ENCODE measurements around the gene EYA2. TPM values are rescaled to one million over a fixed set of nuclear protein-coding genes. Genes with fewer than 3 reads are reported as not detected.

EYA2 gene
- total and polyA plus RNA-seq, 2 donors (not counting 1 experiment from before 2014, with no cell fraction given) = 1.1 to 2.8 TPM

GRCh38 chr20:47038566-47039560 is 144.2 kb downstream of the EYA2 start:
- DNase-seq (no peak), ATAC-seq (ENCODE audit: low read depth) (no peak)
- TF ChIP-seq CTCF (IDR thresholded peaks at IDR 0.05) (no peak), EZH2 (IDR thresholded peaks at IDR 0.05; ENCODE audit: borderline replicate concordance, insufficient read depth, low read depth, low read length, poor library complexity, severe bottlenecking) (no peak)
- Histone ChIP-seq H3K27ac (ENCODE audit: low read length in 2 of 2) (no peak overlapping the region), H4K20me1 (ENCODE audit: control insufficient read depth, insufficient read depth, low read length, poor library complexity, severe bottlenecking) (no peaks in the 10 kb centered on the region), H3K4me1 (ENCODE audit: control insufficient read depth in 2 of 2, insufficient read depth in 2 of 2, low read length in 2 of 2) (no peaks in the 10 kb centered on the region), H3K9me3 (ENCODE audit: control extremely low read depth in 1 of 3, control insufficient read depth in 2 of 3, insufficient read depth in 1 of 3, low read length in 2 of 3) (no peaks in the 10 kb centered on the region), H3K36me3 (replicated peaks in 1 of 2; ENCODE audit: control extremely low read depth in 1 of 2, control insufficient read depth in 1 of 2, extremely low read depth in 1 of 2, insufficient read depth in 2 of 2, low read length in 1 of 2) (no peaks in the 10 kb centered on the region), H3K79me2 (ENCODE audit: control insufficient read depth, insufficient read depth, low read length) (no peaks in the 10 kb centered on the region), H3K4me2 (replicated peaks; ENCODE audit: low read depth, low read length, poor library complexity, severe bottlenecking) (no peak overlapping the region), H2AFZ (ENCODE audit: insufficient read depth, low read depth, low read length, poor library complexity, severe bottlenecking) (no peak overlapping the region), H3K9ac (ENCODE audit: low read length) (no peak overlapping the region), H3K4me3 (ENCODE audit: control extremely low read depth in 1 of 5, extremely low read depth in 1 of 5, insufficient read depth in 1 of 5, low read depth in 2 of 5, low read length in 4 of 5) (no peak overlapping the region), H3K27me3 (replicated peaks in 1 of 4; ENCODE audit: control extremely low read depth in 1 of 4, control insufficient read depth in 3 of 4, insufficient read depth in 4 of 4, low read length in 3 of 4) (peaks cover 0 to 15% (median 4%) of the 10 kb centered on the region in 4 experiments)
- Mint-ChIP-seq H3K9me3 (ENCODE audit: insufficient read depth) (no peaks in the 10 kb centered on the region), H3K4me3 (no peak overlapping the region), H3K4me1 (no peaks in the 10 kb centered on the region), H3K27me3 (peaks cover 33% of the 10 kb centered on the region), H3K27ac (no peak overlapping the region)
- ChIA-PET CTCF (no interaction called here), POLR2A (no interaction called here)
- intact Hi-C loops (cut with micrococcal nuclease) = no loop called here
- whole genome bisulfite sequencing (ENCODE audit: insufficient coverage) = 79% methylated on average over 6 of the region's 18 CpGs

DNA sequence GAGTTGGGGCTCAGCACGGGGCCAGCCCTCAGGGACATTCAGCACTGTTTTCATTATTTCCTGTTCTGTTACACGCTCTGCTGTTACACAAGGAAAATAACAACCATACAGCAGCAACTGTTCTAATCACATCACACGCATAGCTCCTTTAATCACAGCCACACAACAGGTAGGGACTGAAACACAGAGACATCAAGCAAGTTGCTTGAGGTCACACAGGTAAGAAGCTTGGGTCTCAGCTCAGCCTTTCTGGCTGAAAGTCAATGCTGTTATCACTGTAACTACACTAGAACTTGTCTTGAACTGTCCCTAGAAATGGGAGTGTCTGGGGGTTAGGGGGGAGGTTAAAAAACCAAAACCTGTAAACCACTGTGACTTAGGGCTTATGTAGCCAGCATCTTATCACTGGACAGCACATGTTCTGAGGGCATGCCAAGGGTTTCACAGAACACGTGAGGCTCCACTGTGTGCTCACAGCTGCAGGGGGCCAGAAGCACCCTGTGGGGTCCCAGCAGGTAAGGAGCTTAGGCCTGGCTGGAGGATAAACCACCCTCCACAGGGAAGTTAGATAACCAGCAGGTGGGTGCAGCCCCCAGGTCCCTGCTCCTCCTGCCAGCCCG is 146.0 kb downstream of the EYA2 start:
- no peaks in the 10 kb centered on the region for H3K4me1 ChIP-seq (ENCODE audit: control insufficient read depth in 2 of 2, insufficient read depth in 2 of 2, low read length in 2 of 2)
- peaks cover 31% of the 10 kb centered on the region for H3K27me3 Mint-ChIP-seq
- H3K27ac Mint-ChIP-seq = no peak overlapping the region
- H3K9me3 Mint-ChIP-seq (ENCODE audit: insufficient read depth) = peaks cover 7% of the 10 kb centered on the region
- H3K9ac ChIP-seq (ENCODE audit: low read length) = no peak overlapping the region
- DNase-seq = no peak
- no peaks in the 10 kb centered on the region for H3K4me1 Mint-ChIP-seq
- ATAC-seq (ENCODE audit: low read depth) = no peak
- 32% methylated on average over 5 of the region's 5 CpGs for WGBS (ENCODE audit: insufficient coverage)
- H2AFZ ChIP-seq (ENCODE audit: insufficient read depth, low read depth, low read length, poor library complexity, severe bottlenecking) = no peak overlapping the region
- H3K9me3 ChIP-seq (ENCODE audit: control extremely low read depth in 1 of 3, control insufficient read depth in 2 of 3, insufficient read depth in 1 of 3, low read length in 2 of 3) = no peaks in the 10 kb centered on the region
- H3K36me3 ChIP-seq (replicated peaks in 1 of 2; ENCODE audit: control extremely low read depth in 1 of 2, control insufficient read depth in 1 of 2, extremely low read depth in 1 of 2, insufficient read depth in 2 of 2, low read length in 1 of 2) = no peaks in the 10 kb centered on the region
- no peaks in the 10 kb centered on the region for H3K79me2 ChIP-seq (ENCODE audit: control insufficient read depth, insufficient read depth, low read length)
- H3K4me2 ChIP-seq (replicated peaks; ENCODE audit: low read depth, low read length, poor library complexity, severe bottlenecking) = no peak overlapping the region
- H4K20me1 ChIP-seq (ENCODE audit: control insufficient read depth, insufficient read depth, low read length, poor library complexity, severe bottlenecking) = no peaks in the 10 kb centered on the region
- H3K27me3 ChIP-seq (replicated peaks in 1 of 4; ENCODE audit: control extremely low read depth in 1 of 4, control insufficient read depth in 3 of 4, insufficient read depth in 4 of 4, low read length in 3 of 4) = peaks cover 0 to 15% (median 4%) of the 10 kb centered on the region in 4 experiments
- intact Hi-C loops (cut with micrococcal nuclease) = no loop called here
- no peak for TF ChIP-seq EZH2 (IDR thresholded peaks at IDR 0.05; ENCODE audit: borderline replicate concordance, insufficient read depth, low read depth, low read length, poor library complexity, severe bottlenecking)
- TF ChIP-seq CTCF (IDR thresholded peaks at IDR 0.05) = no peak
- ChIA-PET CTCF (no interaction called here), POLR2A (no interaction called here)
- no peak overlapping the region for H3K27ac ChIP-seq (ENCODE audit: low read length in 2 of 2)
- H3K4me3 ChIP-seq (ENCODE audit: control extremely low read depth in 1 of 5, extremely low read depth in 1 of 5, insufficient read depth in 1 of 5, low read depth in 2 of 5, low read length in 4 of 5) = no peak overlapping the region
- no peak overlapping the region for H3K4me3 Mint-ChIP-seq

Measured in B cell (primary cell).